HuH-7.5 (cell line): ENCODE results near the gene EPB41.
"Not testable (repeated sequence)": the region's sequence is repeated elsewhere in the genome, so short reads cannot be mapped to it uniquely, and the experiment has no call there.

Experiments used
- DNase-seq: peaks from one replicate; pipeline ENCODE4 v3.0.0; 2011; ENCODE audit warnings: low spot score

Gene EPB41

GRCh38 chr1:28982198-28982597 lies 67.8 kb downstream of the EPB41 start:
- no peak for DNase-seq

- DNase-seq = no peak
Observed at GRCh38 chr1:28983091-28983490, 68.7 kb downstream of the EPB41 start.

- DNase-seq = no peak
Observed at GRCh38 chr1:28983509-28984310, 69.3 kb downstream of the EPB41 start.

- no peak for DNase-seq
Observed at GRCh38 chr1:28984311-28984684, 69.9 kb downstream of the EPB41 start.

GRCh38 chr1:28985427-28985826 lies 71.1 kb downstream of the EPB41 start:
- no peak for DNase-seq

GRCh38 chr1:28986306-28986910 lies 72.0 kb downstream of the EPB41 start:
- DNase-seq = no peak

- no peak for DNase-seq
Observed at GRCh38 chr1:29002792-29003191, 88.4 kb downstream of the EPB41 start.

- no peak for DNase-seq
Observed at GRCh38 chr1:29004288-29004687, 89.9 kb downstream of the EPB41 start.

GRCh38 chr1:29004798-29005197 lies 90.4 kb downstream of the EPB41 start:
- no peak for DNase-seq

GRCh38 chr1:29011775-29012174 lies 97.4 kb downstream of the EPB41 start:
- no peak for DNase-seq

- no peak for DNase-seq
Observed at GRCh38 chr1:29017235-29017634, 102.9 kb downstream of the EPB41 start.

- DNase-seq = peak; percentile 37
Observed at GRCh38 chr1:29017975-29018712, 103.8 kb downstream of the EPB41 start.

- DNase-seq = no peak
Observed at GRCh38 chr1:29022620-29023019, 108.3 kb downstream of the EPB41 start.

GRCh38 chr1:29029667-29030066 lies 115.3 kb downstream of the EPB41 start:
- no peak for DNase-seq

GRCh38 chr1:29032841-29033240 lies 118.5 kb downstream of the EPB41 start:
- no peak for DNase-seq

GRCh38 chr1:29033829-29034466 lies 119.6 kb downstream of the EPB41 start:
- DNase-seq = peak; percentile 13

- DNase-seq = no peak
Observed at GRCh38 chr1:29043274-29043965, 129.1 kb downstream of the EPB41 start.

GRCh38 chr1:29044010-29044409 lies 129.6 kb downstream of the EPB41 start:
- no peak for DNase-seq

GRCh38 chr1:29045663-29046062 lies 131.3 kb downstream of the EPB41 start:
- DNase-seq = not testable (repeated sequence)

- no peak for DNase-seq
Observed at GRCh38 chr1:29047142-29047541, 132.8 kb downstream of the EPB41 start.

GRCh38 chr1:29050166-29050565 lies 135.8 kb downstream of the EPB41 start:
- DNase-seq = no peak

GRCh38 chr1:29052100-29052499 lies 137.7 kb downstream of the EPB41 start:
- no peak for DNase-seq
